Mesenchymal stem cell (in vitro differentiated cells and primary cell): Measurements from ENCODE around the gene CDC42EP3.
A peak's percentile ranks its signal among the peaks of the same experiment; 100 is the strongest.

Experiments used
- DNase-seq: peaks from one replicate; pipeline ENCODE4 v3.0.0-alpha.2; 2013
- H2AFZ ChIP-seq: one replicate; pipeline ENCODE4 v1.6.1; 2013; ENCODE audit warnings: low read depth, mild to moderate bottlenecking, control low read depth, inconsistent platforms, low read length, moderate library complexity
- H2AK5ac ChIP-seq: 2 replicates; pipeline ENCODE4 v1.6.1; 2013; ENCODE audit warnings: low read length, moderate library complexity, mild to moderate bottlenecking, inconsistent platforms; ENCODE audit not compliant: severe bottlenecking
- H2BK120ac ChIP-seq: one replicate; pipeline ENCODE4 v1.6.1; 2013; ENCODE audit warnings: low read depth, mild to moderate bottlenecking, inconsistent platforms, low read length, moderate library complexity
- H2BK12ac ChIP-seq, 2 experiments: one replicate each; pipeline ENCODE4 v1.6.1; 2013; ENCODE audit warnings: inconsistent platforms in 2 of 2, low read length in 2 of 2, mild to moderate bottlenecking in 2 of 2, moderate library complexity in 2 of 2, control low read depth in 1 of 2
- H2BK15ac ChIP-seq: one replicate; pipeline ENCODE4 v1.6.1; 2013; ENCODE audit warnings: mild to moderate bottlenecking, low read depth, inconsistent platforms; ENCODE audit not compliant: poor library complexity, severe bottlenecking
- H2BK5ac ChIP-seq: 2 replicates; pipeline ENCODE4 v1.6.1; 2013; ENCODE audit warnings: low read depth, mild to moderate bottlenecking, low read length, control low read depth, inconsistent platforms; ENCODE audit not compliant: poor library complexity, severe bottlenecking
- H3K14ac ChIP-seq, 2 experiments: one replicate each; pipeline ENCODE4 v1.6.1; 2013; ENCODE audit warnings: inconsistent platforms in 2 of 2, low read length in 2 of 2, control low read depth in 1 of 2, mild to moderate bottlenecking in 1 of 2, moderate library complexity in 1 of 2
- H3K18ac ChIP-seq, 2 experiments: one replicate each; pipeline ENCODE4 v1.6.1; 2013; ENCODE audit warnings: inconsistent platforms in 2 of 2, low read length in 2 of 2, control low read depth in 1 of 2, low read depth in 1 of 2, mild to moderate bottlenecking in 1 of 2
- H3K23ac ChIP-seq, 2 experiments: one replicate each; pipeline ENCODE4 v1.6.1; 2013; ENCODE audit warnings: inconsistent platforms in 2 of 2, low read length in 2 of 2, mild to moderate bottlenecking in 2 of 2, moderate library complexity in 2 of 2, control low read depth in 1 of 2
- H3K27ac ChIP-seq: 2 replicates; pipeline ENCODE4 v1.5.1; 2013; ENCODE audit warnings: mild to moderate bottlenecking, moderate library complexity, low read length, control low read depth, inconsistent platforms; ENCODE audit not compliant: poor library complexity, severe bottlenecking
- H3K27me3 ChIP-seq, 2 experiments: 2 replicates each; pipeline versions ENCODE4 v1.6.1 to v1.7.0; 2013; ENCODE audit warnings: low read length in 2 of 2, mild to moderate bottlenecking in 2 of 2, moderate library complexity in 2 of 2, control low read depth in 1 of 2, inconsistent platforms in 1 of 2; ENCODE audit not compliant: control insufficient read depth in 1 of 2, insufficient read depth in 1 of 2
- H3K36me3 ChIP-seq, 2 experiments: 2 replicates each; pipeline versions ENCODE4 v1.6.1 to v1.7.0; 2013; ENCODE audit warnings: low read length in 2 of 2, control low read depth in 1 of 2, inconsistent platforms in 1 of 2, low read depth in 1 of 2, mild to moderate bottlenecking in 1 of 2; ENCODE audit not compliant: insufficient read depth in 2 of 2, control insufficient read depth in 1 of 2
- H3K4ac ChIP-seq, 2 experiments: one replicate each; pipeline ENCODE4 v1.6.1; 2013; ENCODE audit warnings: inconsistent platforms in 2 of 2, low read length in 2 of 2, mild to moderate bottlenecking in 2 of 2, moderate library complexity in 2 of 2, control low read depth in 1 of 2, low read depth in 1 of 2
- H3K4me1 ChIP-seq: 2 replicates; pipeline ENCODE4 v1.6.1; 2013; ENCODE audit warnings: low read depth, low read length, control low read depth; ENCODE audit not compliant: control insufficient read depth, insufficient read depth
- H3K4me2 ChIP-seq: 2 replicates; pipeline ENCODE4 v1.6.1; 2013; ENCODE audit warnings: low read length, mild to moderate bottlenecking, inconsistent platforms; ENCODE audit not compliant: poor library complexity, severe bottlenecking
- H3K4me3 ChIP-seq, 2 experiments: 2 replicates each; pipeline versions ENCODE4 v1.5.1 to v1.7.0; 2013; ENCODE audit warnings: low read length in 2 of 2, mild to moderate bottlenecking in 2 of 2, control low read depth in 1 of 2, low read depth in 1 of 2; ENCODE audit not compliant: insufficient read depth in 1 of 2
- H3K79me1 ChIP-seq: replicated peaks from 2 replicates; pipeline ENCODE4 v1.6.1; 2013; ENCODE audit warnings: mild to moderate bottlenecking, control low read depth, low read length, inconsistent platforms; ENCODE audit not compliant: poor library complexity, severe bottlenecking
- H3K9ac ChIP-seq: 2 replicates; pipeline ENCODE4 v1.7.0; 2013; ENCODE audit warnings: mild to moderate bottlenecking, low read length, moderate library complexity
- H3K9me3 ChIP-seq: 2 replicates; pipeline ENCODE4 v1.7.0; 2013; ENCODE audit warnings: mild to moderate bottlenecking, low read length; ENCODE audit not compliant: control insufficient read depth
- H4K8ac ChIP-seq: one replicate; pipeline ENCODE4 v1.6.1; 2013; ENCODE audit warnings: inconsistent platforms, mild to moderate bottlenecking, low read length, moderate library complexity
- H4K91ac ChIP-seq: one replicate; pipeline ENCODE4 v1.6.1; 2013; ENCODE audit warnings: mild to moderate bottlenecking, low read length, inconsistent platforms
- WGBS: methylation state at CpG from one replicate; pipeline ENCODE4 v1.1.7; 2013; ENCODE audit warnings: mixed read lengths; 5-methylcytosine and 5-hydroxymethylcytosine counted together

The CDC42EP3 gene

DNA sequence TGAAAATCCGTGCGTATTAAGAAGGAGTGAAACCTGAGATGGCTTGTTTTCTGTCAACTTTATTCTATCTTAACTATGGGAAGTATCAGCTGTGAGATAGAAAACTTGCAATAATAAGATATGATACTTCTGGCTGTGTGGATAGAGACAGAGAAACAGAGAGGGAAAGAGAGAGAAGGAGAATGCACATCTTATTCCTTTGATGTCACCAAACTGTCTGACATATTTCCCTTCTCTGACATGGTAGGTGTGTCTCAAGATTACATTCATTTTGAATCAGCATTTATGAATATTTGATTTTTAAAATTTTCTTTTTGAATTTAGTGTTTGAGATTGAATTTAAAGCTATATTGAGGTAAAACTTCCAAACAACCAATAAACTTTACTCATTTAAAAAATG, 69.4 kb downstream of the CDC42EP3 start:
- Histone ChIP-seq H3K9me3 (no peaks in the 10 kb centered on the region), H3K4ac (no peak overlapping the region), H3K36me3 (no peaks in the 10 kb centered on the region), H2AK5ac (no peak overlapping the region), H3K23ac (no peak overlapping the region), H3K27ac (no peak overlapping the region), H3K27me3 (no peaks in the 10 kb centered on the region), H2AFZ (no peak overlapping the region), H2BK15ac (no peak overlapping the region), H4K8ac (no peak overlapping the region), H2BK5ac (no peak overlapping the region), H3K9ac (no peak overlapping the region), H3K14ac (no peak overlapping the region), H2BK120ac (no peak overlapping the region), H4K91ac (no peak overlapping the region), H3K4me1 (peaks cover 3% of the 10 kb centered on the region), H2BK12ac (no peak overlapping the region), H3K4me3 (no peak overlapping the region), H3K4me2 (no peak overlapping the region), H3K18ac (no peak overlapping the region), H3K79me1 (no peaks in the 10 kb centered on the region)
- 81% methylated on average over 2 of the region's 2 CpGs for WGBS
- DNase-seq: no peak

DNA sequence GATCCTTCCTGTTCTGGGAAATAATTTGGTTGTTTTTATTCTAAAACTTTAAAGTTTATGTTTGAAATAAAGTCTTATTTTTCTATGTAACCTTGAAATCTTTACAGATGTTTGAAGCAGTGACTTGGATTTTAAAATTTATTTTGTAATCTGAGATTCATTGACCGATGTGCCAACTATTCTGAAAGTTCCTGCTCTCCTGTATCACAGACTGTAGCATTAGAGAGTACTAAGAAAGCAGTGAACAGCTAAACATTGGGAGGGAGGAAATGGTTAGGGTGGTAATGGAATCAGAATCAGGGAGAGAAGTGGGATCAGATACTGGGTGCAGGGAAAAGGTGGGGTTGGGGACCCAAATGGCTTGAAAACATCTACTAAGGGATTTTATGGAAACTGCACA, 69.9 kb downstream of the CDC42EP3 start:
- no peak overlapping the region for H3K4ac ChIP-seq
- no peak overlapping the region for H2BK5ac ChIP-seq
- peak overlapping the region in 1 of 2 experiments; percentile 16 for H3K18ac ChIP-seq
- H3K36me3 ChIP-seq: no peaks in the 10 kb centered on the region
- no peak overlapping the region for H3K4me3 ChIP-seq
- H3K14ac ChIP-seq: no peak overlapping the region
- H2BK120ac ChIP-seq: no peak overlapping the region
- peaks cover 3% of the 10 kb centered on the region for H3K4me1 ChIP-seq
- no peak overlapping the region for H2AK5ac ChIP-seq
- no peak overlapping the region for H3K4me2 ChIP-seq
- H3K79me1 ChIP-seq: no peaks in the 10 kb centered on the region
- no peak overlapping the region for H2AFZ ChIP-seq
- no peak overlapping the region for H3K27ac ChIP-seq
- H2BK12ac ChIP-seq: no peak overlapping the region
- H3K9me3 ChIP-seq: no peaks in the 10 kb centered on the region
- DNase-seq: no peak
- no peak overlapping the region for H3K9ac ChIP-seq
- no peak overlapping the region for H3K23ac ChIP-seq
- no peak overlapping the region for H4K91ac ChIP-seq
- H3K27me3 ChIP-seq: no peaks in the 10 kb centered on the region
- no peak overlapping the region for H4K8ac ChIP-seq
- 100% methylated on average over 1 of the region's 1 CpG for WGBS
- no peak overlapping the region for H2BK15ac ChIP-seq

DNA sequence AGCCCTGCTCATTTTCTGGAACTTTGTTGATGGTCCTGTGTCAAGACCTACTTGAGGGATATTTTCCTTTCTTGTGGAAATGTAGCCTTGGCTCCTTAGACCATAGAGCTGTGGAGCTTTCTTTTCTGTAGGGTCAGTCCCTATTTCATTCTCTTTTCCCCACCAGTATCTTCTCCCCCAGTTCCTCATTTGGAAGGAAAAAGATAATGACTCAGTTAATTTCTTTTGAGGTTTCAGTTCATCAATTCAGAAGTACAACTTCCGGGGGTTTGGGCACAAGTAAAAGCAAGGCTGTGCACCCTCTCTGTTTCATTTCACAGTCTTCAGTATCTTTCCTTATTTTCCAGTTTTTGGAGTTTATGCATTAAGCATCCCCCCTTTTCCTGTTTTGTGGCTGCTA, 70.7 kb downstream of the CDC42EP3 start:
- Histone ChIP-seq H2AFZ (no peak overlapping the region), H3K36me3 (no peaks in the 10 kb centered on the region)
- WGBS: 94% methylated on average over 1 of the region's 1 CpG

DNA sequence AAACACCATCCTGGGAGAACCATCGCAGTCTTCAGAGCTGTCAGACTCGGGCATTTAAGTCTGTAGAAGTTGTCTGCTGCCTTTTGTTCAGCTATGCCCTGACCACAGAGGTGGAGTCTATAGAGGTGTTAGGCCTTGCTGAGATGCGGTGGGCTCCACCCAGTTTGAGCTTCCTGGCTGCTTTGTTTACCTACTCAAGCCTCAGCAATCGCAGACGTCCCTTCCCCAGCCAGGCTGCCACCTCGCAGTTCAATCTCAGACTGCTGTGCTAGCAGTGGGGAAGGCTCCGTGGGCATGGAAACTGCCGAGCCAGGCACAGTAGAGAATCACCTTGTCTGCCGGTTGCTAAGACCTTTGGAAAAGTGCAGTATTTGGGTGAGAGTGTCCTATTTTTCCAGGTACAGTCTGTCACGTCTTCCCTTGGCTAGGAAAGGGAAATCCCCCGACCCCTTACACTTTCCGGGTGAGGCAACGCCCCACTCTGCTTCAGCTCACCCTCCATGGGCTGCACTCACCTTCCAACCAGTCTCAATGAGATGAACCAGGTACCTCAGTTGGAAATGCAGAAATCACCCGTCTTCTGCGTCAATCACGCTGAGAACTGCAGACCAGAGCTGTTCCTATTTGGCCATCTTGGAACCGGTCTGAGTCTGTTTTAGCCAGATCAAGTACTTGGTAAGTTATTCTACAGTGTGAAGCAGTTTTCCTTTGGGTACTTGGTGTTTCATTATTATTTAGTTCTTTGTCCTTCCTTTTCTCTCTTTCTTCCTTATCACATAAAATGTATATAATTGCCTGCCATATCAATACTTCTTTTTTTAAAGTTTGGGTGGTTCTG, 71.5 kb downstream of the CDC42EP3 start:
- H3K4me3 ChIP-seq: no peak overlapping the region
- H3K4ac ChIP-seq: no peak overlapping the region
- H3K14ac ChIP-seq: no peak overlapping the region
- no peak for DNase-seq
- peak overlapping the region; percentile 48 for H2BK15ac ChIP-seq
- H3K9ac ChIP-seq: no peak overlapping the region
- H3K4me1 ChIP-seq: peaks cover 3% of the 10 kb centered on the region
- H3K9me3 ChIP-seq: peaks cover 4% of the 10 kb centered on the region
- H3K79me1 ChIP-seq: no peaks in the 10 kb centered on the region
- 97% methylated on average over 16 of the region's 17 CpGs for WGBS
- no peak overlapping the region for H3K23ac ChIP-seq
- H4K8ac ChIP-seq: no peak overlapping the region
- H3K4me2 ChIP-seq: no peak overlapping the region
- H2AFZ ChIP-seq: no peak overlapping the region
- no peaks in the 10 kb centered on the region for H3K27me3 ChIP-seq
- H2BK5ac ChIP-seq: no peak overlapping the region
- H4K91ac ChIP-seq: no peak overlapping the region
- no peak overlapping the region for H2AK5ac ChIP-seq
- H3K36me3 ChIP-seq: no peaks in the 10 kb centered on the region
- no peak overlapping the region for H2BK12ac ChIP-seq
- no peak overlapping the region for H2BK120ac ChIP-seq
- no peak overlapping the region for H3K27ac ChIP-seq
- H3K18ac ChIP-seq: no peak overlapping the region

More for the DNA sequence above, 70.7 kb downstream of the CDC42EP3 start:
- Histone ChIP-seq H2BK5ac (no peak overlapping the region), H3K79me1 (no peaks in the 10 kb centered on the region), H3K4me3 (no peak overlapping the region), H3K18ac (no peak overlapping the region), H2BK12ac (no peak overlapping the region), H3K4me1 (peaks cover 3% of the 10 kb centered on the region), H3K27me3 (no peaks in the 10 kb centered on the region), H2AK5ac (no peak overlapping the region), H3K4me2 (no peak overlapping the region), H3K9me3 (no peaks in the 10 kb centered on the region), H3K14ac (no peak overlapping the region), H3K9ac (no peak overlapping the region), H3K23ac (no peak overlapping the region), H3K4ac (no peak overlapping the region), H4K91ac (no peak overlapping the region), H2BK120ac (no peak overlapping the region), H4K8ac (no peak overlapping the region), H3K27ac (no peak overlapping the region), H2BK15ac (no peak overlapping the region)
- DNase-seq: no peak
